ENCODE results near the gene PDXDC1.
"Not testable (repeated sequence)": the region's sequence is repeated elsewhere in the genome, so short reads cannot be mapped to it uniquely, and the experiment has no call there.

Gene PDXDC1

GRCh38 chr16:14973785-14974322, 972 bp upstream of the PDXDC1 start:
- DNase-seq = not testable (repeated sequence)

GRCh38 chr16:14974331-14974655, 533 bp upstream of the PDXDC1 start:
- DNase-seq = not testable (repeated sequence)

GRCh38 chr16:14975418-14976194, 780 bp downstream of the PDXDC1 start:
- not testable (repeated sequence) for DNase-seq

- not testable (repeated sequence) for DNase-seq
Observed at GRCh38 chr16:14976971-14977736, 2.3 kb downstream of the PDXDC1 start.

- not testable (repeated sequence) for DNase-seq
Observed at GRCh38 chr16:14978281-14978680, 3.5 kb downstream of the PDXDC1 start.

- not testable (repeated sequence) for DNase-seq
Observed at GRCh38 chr16:14978908-14979307, 4.1 kb downstream of the PDXDC1 start.

- DNase-seq = not testable (repeated sequence)
Observed at GRCh38 chr16:14981234-14981633, 6.4 kb downstream of the PDXDC1 start.

- DNase-seq = not testable (repeated sequence)
Observed at GRCh38 chr16:14982521-14982920, 7.7 kb downstream of the PDXDC1 start.

GRCh38 chr16:14988092-14988491, 13.3 kb downstream of the PDXDC1 start:
- not testable (repeated sequence) for DNase-seq

GRCh38 chr16:14988661-14989191, 13.9 kb downstream of the PDXDC1 start:
- DNase-seq = not testable (repeated sequence)

GRCh38 chr16:14989291-14990281, 14.8 kb downstream of the PDXDC1 start:
- DNase-seq = not testable (repeated sequence)

GRCh38 chr16:14993277-14994151, 18.7 kb downstream of the PDXDC1 start:
- not testable (repeated sequence) for DNase-seq

GRCh38 chr16:14996702-14997101, 21.9 kb downstream of the PDXDC1 start:
- not testable (repeated sequence) for DNase-seq

GRCh38 chr16:14998300-14998699, 23.5 kb downstream of the PDXDC1 start:
- DNase-seq = not testable (repeated sequence)

GRCh38 chr16:14999845-15000244, 25.0 kb downstream of the PDXDC1 start:
- not testable (repeated sequence) for DNase-seq

GRCh38 chr16:15002448-15002847, 27.6 kb downstream of the PDXDC1 start:
- DNase-seq = not testable (repeated sequence)

- DNase-seq = not testable (repeated sequence)
Observed at GRCh38 chr16:15005357-15006132, 30.7 kb downstream of the PDXDC1 start.

- not testable (repeated sequence) for DNase-seq
Observed at GRCh38 chr16:15008647-15009046, 33.8 kb downstream of the PDXDC1 start.

GRCh38 chr16:15012941-15013340, 38.1 kb downstream of the PDXDC1 start:
- DNase-seq = not testable (repeated sequence)

- DNase-seq = not testable (repeated sequence)
Observed at GRCh38 chr16:15015671-15016070, 40.8 kb downstream of the PDXDC1 start.

All from NCI-H1417 treated with DMSO at 0.1 percent for 48 hours (cell line).